GM19099 (cell line): ENCODE measurements around the gene PLCH2.

Experiments used
- POLR2A ChIP-seq: IDR thresholded peaks from 3 replicates; pipeline ENCODE4 v1.6.1; 2011; ENCODE audit warnings: low read depth; ENCODE audit not compliant: insufficient read length; ENCODE audit errors: extremely low read depth

The PLCH2 gene

DNA sequence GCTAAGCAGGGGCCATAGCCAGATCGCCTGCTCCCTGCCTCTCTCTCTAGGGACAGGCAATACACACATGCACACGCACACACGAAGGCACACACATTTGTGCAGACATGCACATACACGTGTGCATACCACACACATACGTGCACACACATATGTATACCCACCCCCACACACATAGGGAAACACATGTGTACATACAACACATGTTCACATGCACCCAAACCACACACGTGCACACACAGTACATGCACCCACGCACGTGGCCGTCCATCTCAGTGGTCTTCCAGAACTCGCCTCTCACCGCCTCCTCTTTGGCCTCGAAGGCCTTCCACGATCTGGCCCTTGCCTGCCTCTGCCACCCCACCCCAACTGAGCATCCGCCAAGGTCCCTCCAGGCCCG is 38.5 kb upstream of the PLCH2 start:
- TF ChIP-seq POLR2A: no peak

DNA sequence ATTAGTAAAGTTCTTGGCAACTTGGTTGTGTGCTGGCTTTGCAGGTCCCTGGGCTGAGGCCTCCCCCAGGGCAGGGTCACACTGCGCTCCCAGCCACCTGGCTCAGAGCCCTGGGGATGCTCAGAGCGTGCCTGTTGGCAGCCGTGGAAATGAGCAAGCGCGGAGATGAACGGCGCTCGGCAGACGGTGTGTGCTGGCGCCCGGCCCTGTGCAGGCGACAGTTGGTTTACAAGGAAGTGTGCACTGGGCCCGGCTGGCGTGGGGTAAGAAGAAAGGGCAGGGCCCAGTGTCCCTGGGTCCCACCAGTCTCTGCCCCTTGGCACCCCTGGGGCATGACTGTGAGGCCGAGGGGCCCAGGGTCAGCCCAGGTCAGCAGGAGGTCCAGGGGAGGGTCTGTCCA is 38.1 kb upstream of the PLCH2 start:
- no peak for TF ChIP-seq POLR2A

DNA sequence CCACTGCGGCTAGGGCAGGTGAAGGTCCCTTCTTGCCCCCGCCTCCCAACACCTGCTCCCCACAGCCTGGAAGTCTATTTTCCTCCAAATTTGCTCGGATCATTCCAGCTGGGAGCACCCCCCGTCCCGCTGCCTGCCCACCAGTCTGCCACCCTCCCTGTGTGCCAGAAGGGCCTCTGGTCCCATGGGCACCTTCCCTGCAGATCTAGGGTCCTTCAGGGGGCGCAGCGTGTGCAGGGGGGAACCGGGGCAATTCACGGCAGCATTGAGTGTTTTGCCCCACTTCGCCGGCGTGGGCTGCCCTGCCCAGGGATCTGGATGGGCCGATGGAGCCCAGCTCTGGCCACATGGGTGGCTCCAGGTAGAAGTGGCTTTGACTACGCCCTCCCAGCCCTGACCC is 37.4 kb upstream of the PLCH2 start:
- TF ChIP-seq POLR2A: no peak

DNA sequence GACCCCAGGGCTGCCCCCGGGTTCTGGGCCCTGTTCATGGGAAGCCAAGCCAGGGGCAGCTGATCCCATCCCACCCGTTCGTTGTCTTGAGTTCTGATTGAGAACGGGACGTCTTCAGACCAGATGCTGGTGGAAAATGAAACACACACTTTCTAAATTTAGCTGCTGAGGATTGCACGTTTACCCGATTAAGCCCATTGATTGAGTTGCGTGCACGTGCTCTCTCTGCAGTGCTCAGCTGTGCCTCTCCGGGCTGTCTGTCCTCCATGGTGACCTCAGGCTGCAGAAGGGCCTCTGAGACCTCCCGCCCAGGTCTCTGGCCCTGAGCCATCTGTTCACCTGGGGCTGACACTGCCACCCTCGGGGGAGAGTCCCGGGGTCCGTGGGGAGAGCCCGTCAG is 36.7 kb upstream of the PLCH2 start:
- TF ChIP-seq POLR2A: no peak

DNA sequence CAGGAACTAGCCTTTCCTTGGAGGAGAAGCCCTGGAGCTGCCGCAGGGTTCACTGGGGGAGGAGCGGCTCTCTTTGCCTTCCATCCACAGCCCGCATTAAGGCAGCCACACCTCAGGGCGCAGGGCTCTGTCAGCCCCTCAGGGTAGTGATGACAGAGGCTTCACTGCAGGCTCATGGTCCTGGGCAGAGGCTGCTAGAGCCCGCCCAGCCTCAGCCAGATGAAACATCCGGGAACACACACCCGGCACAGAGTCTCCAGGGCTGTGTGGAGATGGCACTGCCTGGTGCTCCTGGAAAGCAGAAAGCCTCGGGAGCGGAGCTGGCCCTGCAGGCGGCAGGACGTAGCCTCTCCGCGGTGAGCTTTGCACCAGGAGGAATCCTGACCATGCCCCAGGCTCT is 34.3 kb upstream of the PLCH2 start:
- TF ChIP-seq POLR2A: no peak

DNA sequence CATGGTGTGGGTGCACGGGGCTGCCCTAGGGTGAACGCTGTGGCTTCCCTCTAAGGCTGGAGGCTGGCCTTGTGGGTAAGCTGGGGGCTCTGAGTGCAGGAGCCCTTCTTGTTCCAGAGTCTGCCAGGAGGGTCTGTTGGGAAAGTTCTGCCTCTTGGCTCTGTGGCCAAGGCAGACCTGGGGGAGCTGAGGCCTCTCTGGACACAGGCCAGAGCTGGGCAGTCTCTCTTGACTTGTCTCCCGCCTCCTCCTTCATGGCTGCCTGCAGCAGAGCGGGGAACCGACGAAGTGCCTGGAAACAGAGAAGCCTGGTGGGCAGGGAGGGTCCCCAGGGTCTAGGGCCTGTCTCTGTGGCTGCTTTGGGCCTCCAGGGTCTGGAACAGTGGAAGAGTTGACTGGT is 33.4 kb upstream of the PLCH2 start:
- no peak for TF ChIP-seq POLR2A

DNA sequence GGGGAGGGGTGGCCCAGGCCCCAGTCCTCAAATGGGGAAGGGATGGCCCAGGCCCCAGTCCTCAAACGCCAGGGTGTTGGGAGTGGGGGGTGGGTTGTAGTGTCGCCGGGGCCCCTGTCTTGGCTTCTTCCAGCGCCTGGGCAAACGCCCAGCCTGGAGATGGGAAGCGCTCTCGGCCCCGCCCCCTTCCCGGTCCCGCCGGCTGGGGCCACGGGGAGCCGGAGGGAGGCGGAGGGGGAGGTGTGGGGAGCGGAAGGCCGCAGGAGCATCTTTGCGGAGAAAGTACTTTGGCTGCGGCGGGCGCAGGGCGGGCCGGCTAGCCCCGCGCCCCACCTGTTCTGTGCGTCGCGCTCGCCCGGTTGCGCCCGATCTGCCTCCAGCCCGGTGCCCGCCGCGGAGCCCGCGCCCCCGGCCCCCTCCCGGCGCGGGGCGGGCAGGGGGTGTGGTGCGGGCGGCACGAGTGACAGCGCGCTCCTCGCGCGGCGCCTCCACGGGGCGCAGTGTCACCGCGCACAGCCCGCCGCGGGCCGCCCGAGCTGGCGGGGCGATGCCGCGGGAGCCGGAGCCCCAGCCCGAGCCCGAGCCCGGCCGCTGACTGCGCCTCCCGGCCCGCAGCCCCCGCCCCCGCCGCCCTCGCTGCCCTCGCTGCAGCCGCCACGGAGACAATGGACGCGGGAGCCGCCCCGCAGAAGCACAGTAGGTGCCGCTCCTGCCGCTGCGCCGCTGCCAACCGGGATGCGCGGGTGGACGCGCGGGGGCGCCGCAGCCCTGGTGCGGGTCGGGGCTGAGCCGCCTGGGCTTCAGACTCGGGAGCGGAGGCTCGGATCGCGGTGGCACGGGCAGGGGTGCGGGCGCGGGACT is 32.6 kb upstream of the PLCH2 start:
- TF ChIP-seq POLR2A: no peak

DNA sequence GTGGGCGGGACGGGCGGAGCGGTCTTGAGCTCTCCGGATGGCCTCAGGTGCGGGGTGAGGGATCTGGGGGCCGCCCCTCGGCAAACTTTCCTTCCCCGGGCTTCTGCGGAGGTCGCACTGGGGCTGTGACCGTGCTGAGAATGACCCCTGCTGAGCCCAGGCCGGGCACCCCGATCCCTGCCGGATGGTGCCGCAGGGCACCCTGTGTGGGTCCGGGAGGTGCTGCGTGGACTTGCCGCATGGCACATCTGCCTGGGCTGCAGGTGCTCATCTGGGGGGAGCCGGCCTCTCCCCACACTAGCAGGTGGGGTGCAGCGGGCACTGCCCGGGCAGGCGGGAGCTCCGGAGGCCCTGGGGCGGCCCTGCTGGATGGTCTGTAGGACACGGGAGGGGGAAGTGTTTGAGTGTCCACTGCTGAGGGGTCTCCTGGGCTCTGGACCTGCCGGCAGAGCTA is 31.9 kb upstream of the PLCH2 start:
- no peak for TF ChIP-seq POLR2A

DNA sequence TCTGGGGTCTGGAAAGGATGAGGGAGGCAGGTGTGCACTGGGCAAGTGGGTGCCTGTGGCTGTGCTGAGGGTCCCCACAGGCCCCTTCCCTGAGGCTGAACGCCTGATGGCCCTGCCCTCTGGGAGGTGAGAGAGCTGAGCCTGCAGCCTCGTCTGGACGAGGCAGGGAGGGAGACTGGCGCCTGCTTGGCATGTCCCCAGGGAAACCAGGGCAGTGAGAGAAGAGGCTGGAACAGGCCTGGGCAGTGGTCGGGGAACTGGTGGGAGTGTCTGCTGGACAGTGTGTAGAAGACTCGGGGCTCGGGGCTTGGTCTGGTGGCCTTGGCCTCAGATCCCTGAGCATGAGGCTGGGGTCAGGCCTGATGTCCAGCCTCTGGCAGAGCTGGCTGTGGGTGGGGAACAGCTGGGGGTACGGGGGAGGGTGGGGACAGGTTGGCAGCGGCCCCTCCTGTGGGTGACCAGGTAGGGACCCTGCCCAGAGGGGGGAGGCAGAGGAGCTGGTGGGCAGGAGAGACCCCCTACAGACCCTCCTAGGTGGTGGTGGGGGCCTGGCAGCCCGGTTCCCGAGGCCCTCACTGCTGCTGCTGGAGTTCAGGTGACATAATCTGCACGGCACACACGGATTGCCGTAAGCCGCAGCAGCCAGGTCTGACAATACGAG is 30.8 kb upstream of the PLCH2 start:
- TF ChIP-seq POLR2A: no peak

DNA sequence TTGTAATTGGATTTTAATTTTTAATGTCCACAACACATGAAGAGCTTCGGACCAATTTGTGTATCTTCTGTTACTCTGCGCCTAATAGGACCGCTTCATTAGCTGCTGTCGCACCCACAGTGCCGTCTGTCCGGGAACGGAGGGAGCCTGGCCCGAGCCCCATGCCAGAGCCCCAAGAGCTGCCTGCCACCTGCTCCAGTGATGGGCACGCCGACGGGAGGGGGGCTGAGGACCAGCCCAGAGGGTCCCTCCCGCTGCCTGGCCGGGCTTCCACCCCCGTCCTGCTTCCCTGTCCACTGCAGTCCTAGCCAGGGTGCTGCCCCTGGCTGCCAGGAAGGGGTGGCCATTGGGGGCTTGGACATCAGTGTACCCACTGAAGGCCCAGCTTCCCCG is 30.3 kb upstream of the PLCH2 start:
- TF ChIP-seq POLR2A: no peak

DNA sequence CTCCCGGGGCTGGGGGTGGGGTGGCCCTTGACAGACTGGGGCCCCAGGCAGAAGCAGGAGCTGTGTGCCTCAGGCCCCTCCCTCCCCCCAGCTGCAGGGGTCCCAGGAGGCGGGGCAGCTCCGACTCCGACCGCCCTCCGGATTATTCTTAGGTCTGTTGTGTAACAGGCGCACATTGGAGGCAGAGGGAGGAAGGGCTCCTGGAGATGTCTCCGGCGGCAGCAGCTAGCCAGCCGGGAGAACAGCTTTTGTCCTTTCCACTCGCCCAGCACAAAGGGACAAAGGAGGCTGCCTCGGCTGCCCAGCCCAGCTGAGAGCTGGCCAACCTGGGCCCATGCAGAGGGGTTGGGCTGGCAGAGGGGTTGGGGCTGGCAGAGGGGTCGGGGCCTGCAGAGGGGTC is 29.7 kb upstream of the PLCH2 start:
- TF ChIP-seq POLR2A: no peak

DNA sequence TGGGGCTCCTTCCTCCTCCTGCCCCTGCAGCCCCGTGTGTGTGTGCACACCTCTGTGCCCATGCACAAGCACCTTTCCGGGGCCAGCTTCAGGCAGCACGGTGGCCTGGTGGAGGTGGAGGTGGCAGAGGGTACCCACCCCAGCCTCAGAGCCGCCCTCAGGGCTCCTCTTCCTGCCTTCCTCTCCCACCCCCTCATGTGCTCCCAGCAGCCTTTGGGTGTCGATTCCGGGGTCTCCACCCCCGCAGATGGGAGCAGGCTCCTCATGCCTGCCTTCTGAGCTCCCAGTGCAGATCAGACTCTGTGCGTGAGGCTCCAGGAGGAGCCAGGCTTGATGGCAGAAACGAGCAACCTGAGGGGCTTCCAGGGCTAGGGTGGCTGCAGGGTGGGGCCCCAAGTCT is 29.2 kb upstream of the PLCH2 start:
- TF ChIP-seq POLR2A: no peak

DNA sequence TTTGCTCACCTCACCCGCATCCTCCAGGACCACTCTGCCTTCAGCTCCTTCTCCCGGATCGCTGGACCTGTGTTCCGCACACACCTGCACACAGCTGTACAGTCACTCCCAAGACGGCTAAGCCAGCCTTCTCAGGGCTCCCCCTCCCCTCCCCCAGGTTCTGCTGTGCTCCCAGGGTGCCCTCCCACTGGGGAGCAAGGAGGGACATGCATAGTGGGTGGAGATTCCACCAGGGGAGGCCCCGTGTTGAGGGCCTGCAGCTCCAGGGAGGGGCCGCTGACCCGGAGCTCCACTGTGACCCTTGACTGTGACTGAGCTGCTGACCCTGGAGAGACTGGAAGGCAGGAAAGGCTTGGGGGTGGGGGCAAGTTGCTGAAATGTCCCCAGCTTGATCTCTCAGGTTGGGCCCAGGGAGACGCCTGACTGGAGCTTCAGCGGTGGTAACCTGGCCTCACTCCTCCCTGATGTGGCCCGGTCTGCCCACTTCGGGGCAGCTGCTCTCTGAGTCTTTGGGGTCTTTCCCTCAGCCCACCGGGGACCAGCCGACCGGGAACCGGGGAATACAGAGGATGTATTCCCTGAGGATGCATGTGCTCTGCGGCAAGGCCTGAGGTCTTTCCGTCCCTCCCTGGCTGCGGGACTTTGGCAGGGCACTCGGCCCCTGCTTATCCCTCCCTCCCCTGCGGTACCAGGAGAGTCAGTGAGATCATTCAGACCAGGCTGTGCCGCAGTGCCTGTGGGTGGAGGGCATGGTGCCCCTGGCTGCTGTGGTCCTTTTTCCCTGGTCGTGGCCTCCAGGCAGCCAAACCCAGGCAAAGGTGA is 28.6 kb upstream of the PLCH2 start:
- no peak for TF ChIP-seq POLR2A

DNA sequence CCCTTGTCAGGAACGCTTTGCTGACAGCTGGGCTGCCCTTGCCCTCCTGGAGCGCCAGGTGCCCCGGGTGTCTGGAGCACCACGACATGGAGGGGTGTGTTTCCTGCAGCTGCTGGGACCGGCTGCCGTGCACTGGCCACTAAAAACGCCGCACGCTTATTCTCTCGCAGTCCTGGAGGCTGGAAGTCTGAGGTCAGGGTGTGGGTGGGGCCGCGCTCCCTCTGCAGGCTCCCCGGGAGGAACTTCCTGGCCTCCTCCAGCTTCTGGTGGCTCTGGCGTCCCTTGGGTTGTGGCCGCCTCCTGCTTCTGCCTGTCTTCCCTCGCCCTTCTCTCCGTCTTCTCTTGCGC is 28.0 kb upstream of the PLCH2 start:
- no peak for TF ChIP-seq POLR2A

DNA sequence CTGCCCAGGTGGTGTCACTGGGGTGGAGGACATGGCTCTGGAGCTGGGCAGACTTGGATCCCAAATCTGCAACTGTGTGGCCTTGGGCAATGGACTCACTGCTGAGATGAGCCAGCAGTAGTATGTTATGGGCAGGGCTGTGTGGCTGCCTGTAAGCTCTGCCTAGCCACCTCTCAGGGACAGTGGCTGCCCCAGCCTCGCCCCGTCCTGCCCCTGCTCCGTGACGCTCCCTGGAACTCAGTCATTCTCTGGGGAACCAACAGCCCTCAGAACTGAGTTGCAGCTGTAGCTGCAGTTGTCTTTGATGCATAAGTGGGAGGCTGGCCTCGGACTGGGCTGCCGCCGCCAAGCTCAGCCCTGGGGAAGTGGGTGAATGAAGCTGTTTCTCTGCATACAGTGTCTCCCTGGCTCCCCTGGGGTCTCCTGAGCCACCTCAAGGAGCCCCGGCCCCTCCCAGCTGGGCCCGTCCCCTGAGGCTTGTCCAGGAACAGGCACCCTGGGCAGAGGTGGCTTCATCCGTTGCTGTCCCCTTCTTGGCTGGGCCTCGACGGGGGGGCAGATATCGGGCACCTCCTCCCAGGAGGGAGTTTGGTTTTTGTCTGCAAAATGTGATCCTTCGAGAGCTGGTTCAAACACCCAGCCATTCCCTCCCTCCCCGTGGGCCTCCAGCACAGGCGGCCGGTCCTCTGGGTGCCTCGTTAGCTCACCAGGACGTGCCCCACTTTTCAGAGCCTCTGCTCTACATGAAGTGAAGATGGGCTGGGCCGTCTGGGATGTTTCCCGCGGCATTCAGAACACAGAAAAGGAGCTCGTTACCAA is 26.2 kb upstream of the PLCH2 start:
- no peak for TF ChIP-seq POLR2A
